ENCODE data around the gene SKAP2.

Gene SKAP2

DNA sequence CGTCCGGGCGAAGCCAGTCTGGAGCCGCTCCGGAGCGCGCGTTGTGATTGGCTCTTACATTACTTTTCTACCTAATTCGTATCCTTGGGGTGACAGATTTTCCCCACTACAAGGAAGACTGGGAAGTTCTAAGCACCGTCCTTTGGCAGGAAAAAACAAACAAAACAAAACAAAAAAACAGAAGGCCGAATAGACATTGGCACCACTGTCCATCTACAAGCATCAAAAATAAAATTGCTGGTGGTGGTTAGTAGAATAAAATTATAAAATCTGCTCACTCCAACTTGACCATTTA is 651 bp upstream of the SKAP2 start:
- Histone ChIP-seq H2BK12ac (ENCODE audit: low read length) (no peak overlapping the region), H3K27ac (ENCODE audit: low read depth, low read length) (peak overlapping the region; percentile 44), H3K36me3 (ENCODE audit: control insufficient read depth in 1 of 2, insufficient read depth in 2 of 2, low read length in 2 of 2) (no peaks in the 10 kb centered on the region), H2BK5ac (ENCODE audit: low read depth, low read length, poor library complexity) (peak overlapping the region; percentile 2), H3K4me3 (ENCODE audit: low read depth, low read length) (peak overlapping the region; percentile 63), H3K79me1 (ENCODE audit: low read length) (peaks cover 8% of the 10 kb centered on the region), H3K14ac (ENCODE audit: low read length) (no peak overlapping the region), H3K79me2 (ENCODE audit: control insufficient read depth, insufficient read depth, low read length, poor library complexity) (peaks cover 3% of the 10 kb centered on the region), H3K4me2 (ENCODE audit: low read length) (peak overlapping the region; percentile 84), H2AK5ac (ENCODE audit: low read length) (no peak overlapping the region), H2AFZ (ENCODE audit: insufficient read depth, low read length, poor library complexity) (no peak overlapping the region), H3K4me1 (ENCODE audit: control insufficient read depth in 1 of 2, insufficient read depth in 2 of 2, low read length in 2 of 2) (no peaks in the 10 kb centered on the region), H3K9me3 (ENCODE audit: insufficient read depth, low read depth, low read length) (no peaks in the 10 kb centered on the region), H3K4ac (ENCODE audit: low read depth, low read length) (no peak overlapping the region), H4K8ac (ENCODE audit: low read depth, low read length) (peak overlapping the region; percentile 37), H3K9ac (ENCODE audit: low read length) (no peak overlapping the region), H3K23ac (ENCODE audit: low read length) (no peak overlapping the region), H3K27me3 (ENCODE audit: insufficient read depth, low read length) (no peaks in the 10 kb centered on the region), H4K91ac (ENCODE audit: low read depth, low read length) (no peak overlapping the region), H3K18ac (ENCODE audit: low read length) (no peak overlapping the region), H2BK120ac (ENCODE audit: insufficient read depth, low read length, poor library complexity) (no peak overlapping the region), H4K12ac (ENCODE audit: low read depth, low read length) (no peak overlapping the region)
- no CpG with 5 or more reads among the region's 11 CpGs for WGBS (ENCODE audit: extremely low coverage, insufficient coverage, insufficient read length)
- DNase-seq: no peak

DNA sequence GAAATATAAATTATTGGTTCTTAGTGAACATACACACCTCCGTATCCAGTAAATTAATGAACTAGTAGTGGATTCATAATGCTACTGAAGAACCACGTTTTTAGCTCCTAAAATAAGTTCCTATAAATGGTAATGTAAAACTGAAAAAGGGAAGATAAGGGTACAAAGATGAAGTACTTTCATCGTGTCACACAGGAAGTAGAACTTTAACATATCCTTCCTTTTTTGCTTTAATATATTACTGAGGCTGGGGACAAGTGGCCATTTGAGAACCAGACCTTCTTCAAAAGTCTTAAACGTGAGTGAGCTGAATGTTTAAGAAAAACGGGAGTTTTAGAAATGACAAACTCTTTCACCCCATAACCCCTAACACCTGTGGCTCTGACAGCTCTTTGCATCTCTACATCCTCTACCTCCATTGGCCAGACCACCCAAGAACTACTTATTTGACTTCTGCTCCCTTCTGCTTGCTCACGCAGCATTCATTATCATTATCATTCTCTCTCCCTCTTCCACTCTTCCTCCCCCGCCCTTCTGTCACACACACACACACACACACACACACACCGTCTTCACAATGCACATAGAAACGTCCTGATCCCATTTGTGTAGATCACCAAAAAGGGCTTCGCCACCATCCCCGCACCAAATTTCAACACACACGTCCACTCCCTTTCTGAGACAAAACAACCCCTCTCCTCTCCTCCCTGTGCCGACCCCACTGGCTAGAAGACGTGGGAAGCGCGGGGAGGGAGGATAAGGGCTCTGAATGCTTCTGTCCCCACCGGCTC is 677 bp downstream of the SKAP2 start:
- peak overlapping the region; percentile 72 for H4K91ac ChIP-seq (ENCODE audit: low read depth, low read length)
- H3K4me1 ChIP-seq (ENCODE audit: control insufficient read depth in 1 of 2, insufficient read depth in 2 of 2, low read length in 2 of 2): no peaks in the 10 kb centered on the region
- H3K79me1 ChIP-seq (ENCODE audit: low read length): peaks cover 8% of the 10 kb centered on the region
- peak overlapping the region; percentile 23 for H2BK120ac ChIP-seq (ENCODE audit: insufficient read depth, low read length, poor library complexity)
- H3K4ac ChIP-seq (ENCODE audit: low read depth, low read length): peak overlapping the region; percentile 16
- no peak overlapping the region for H3K27ac ChIP-seq (ENCODE audit: low read depth, low read length)
- peak; percentile 5 to 7 for DNase-seq
- peak overlapping the region; percentile 55 for H2AFZ ChIP-seq (ENCODE audit: insufficient read depth, low read length, poor library complexity)
- H3K9ac ChIP-seq (ENCODE audit: low read length): peak overlapping the region; percentile 77
- H3K27me3 ChIP-seq (ENCODE audit: insufficient read depth, low read length): peaks cover 5% of the 10 kb centered on the region
- peak overlapping the region; percentile 50 for H3K14ac ChIP-seq (ENCODE audit: low read length)
- no peaks in the 10 kb centered on the region for H3K36me3 ChIP-seq (ENCODE audit: control insufficient read depth in 1 of 2, insufficient read depth in 2 of 2, low read length in 2 of 2)
- peak overlapping the region; percentile 40 for H3K18ac ChIP-seq (ENCODE audit: low read length)
- no peak overlapping the region for H3K23ac ChIP-seq (ENCODE audit: low read length)
- H3K4me3 ChIP-seq (ENCODE audit: low read depth, low read length): peak overlapping the region; percentile 84
- H2BK12ac ChIP-seq (ENCODE audit: low read length): no peak overlapping the region
- peaks cover 3% of the 10 kb centered on the region for H3K79me2 ChIP-seq (ENCODE audit: control insufficient read depth, insufficient read depth, low read length, poor library complexity)
- no peaks in the 10 kb centered on the region for H3K9me3 ChIP-seq (ENCODE audit: insufficient read depth, low read depth, low read length)
- peak overlapping the region; percentile 8 for H2BK5ac ChIP-seq (ENCODE audit: low read depth, low read length, poor library complexity)
- H3K4me2 ChIP-seq (ENCODE audit: low read length): peak overlapping the region; percentile 91
- peak overlapping the region; percentile 92 for H4K8ac ChIP-seq (ENCODE audit: low read depth, low read length)
- no CpG with 5 or more reads among the region's 17 CpGs for WGBS (ENCODE audit: extremely low coverage, insufficient coverage, insufficient read length)
- H2AK5ac ChIP-seq (ENCODE audit: low read length): no peak overlapping the region
- H4K12ac ChIP-seq (ENCODE audit: low read depth, low read length): peak overlapping the region; percentile 60

DNA sequence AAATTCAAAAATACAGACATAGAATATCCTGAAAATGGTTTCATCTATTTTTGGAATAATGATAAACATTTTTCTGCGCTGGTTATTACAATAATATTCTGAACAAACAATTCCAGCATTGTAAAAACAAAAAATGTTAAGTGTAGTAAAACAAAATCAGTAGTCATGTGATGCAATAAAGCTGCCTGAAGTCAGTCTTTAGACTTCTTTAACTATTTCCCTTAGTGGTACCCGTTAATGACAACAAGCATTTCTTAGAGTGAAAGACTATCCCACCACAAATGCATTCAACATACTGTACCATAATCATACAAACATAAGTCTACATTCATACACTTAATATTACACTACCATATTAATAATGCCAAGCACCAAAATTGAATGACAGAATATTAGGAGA is 1.6 kb downstream of the SKAP2 start:
- Histone ChIP-seq H3K4me3 (ENCODE audit: low read depth, low read length) (no peak overlapping the region), H2AFZ (ENCODE audit: insufficient read depth, low read length, poor library complexity) (no peak overlapping the region), H4K91ac (ENCODE audit: low read depth, low read length) (no peak overlapping the region), H3K27ac (ENCODE audit: low read depth, low read length) (no peak overlapping the region), H3K9me3 (ENCODE audit: insufficient read depth, low read depth, low read length) (no peaks in the 10 kb centered on the region), H4K8ac (ENCODE audit: low read depth, low read length) (no peak overlapping the region), H3K79me2 (ENCODE audit: control insufficient read depth, insufficient read depth, low read length, poor library complexity) (peaks cover 3% of the 10 kb centered on the region), H3K4me2 (ENCODE audit: low read length) (no peak overlapping the region), H2BK5ac (ENCODE audit: low read depth, low read length, poor library complexity) (no peak overlapping the region), H3K27me3 (ENCODE audit: insufficient read depth, low read length) (peaks cover 13% of the 10 kb centered on the region), H2BK12ac (ENCODE audit: low read length) (no peak overlapping the region), H3K4me1 (ENCODE audit: control insufficient read depth in 1 of 2, insufficient read depth in 2 of 2, low read length in 2 of 2) (peaks cover 0 to 2% of the 10 kb centered on the region in 2 experiments), H3K14ac (ENCODE audit: low read length) (no peak overlapping the region), H2AK5ac (ENCODE audit: low read length) (no peak overlapping the region), H3K23ac (ENCODE audit: low read length) (no peak overlapping the region), H2BK120ac (ENCODE audit: insufficient read depth, low read length, poor library complexity) (no peak overlapping the region), H3K79me1 (ENCODE audit: low read length) (peaks cover 8% of the 10 kb centered on the region), H3K9ac (ENCODE audit: low read length) (no peak overlapping the region), H4K12ac (ENCODE audit: low read depth, low read length) (no peak overlapping the region), H3K4ac (ENCODE audit: low read depth, low read length) (no peak overlapping the region), H3K36me3 (ENCODE audit: control insufficient read depth in 1 of 2, insufficient read depth in 2 of 2, low read length in 2 of 2) (no peaks in the 10 kb centered on the region), H3K18ac (ENCODE audit: low read length) (no peak overlapping the region)
- DNase-seq: no peak
- WGBS (ENCODE audit: extremely low coverage, insufficient coverage, insufficient read length): no CpG with 5 or more reads among the region's 2 CpGs

DNA sequence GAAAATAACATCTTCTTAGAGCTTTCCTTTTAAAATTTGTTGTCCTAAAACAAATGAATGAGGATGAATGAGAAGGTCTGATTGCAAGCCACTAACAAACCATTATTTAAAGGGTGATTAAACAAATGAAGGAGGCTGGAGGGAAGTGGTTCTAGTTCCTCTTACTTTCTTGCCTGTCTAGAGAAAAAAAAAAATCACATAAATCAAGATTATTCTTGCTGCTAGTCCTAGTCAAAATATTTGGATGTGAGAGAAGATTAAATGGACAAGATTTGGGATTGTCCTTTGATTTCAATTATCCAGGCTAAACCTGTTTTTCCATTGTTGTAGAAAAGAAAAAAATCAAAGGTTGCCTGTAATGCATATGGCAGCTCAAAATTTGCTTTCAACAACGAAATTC is 3.3 kb downstream of the SKAP2 start:
- Histone ChIP-seq H2AK5ac (ENCODE audit: low read length) (no peak overlapping the region), H3K9ac (ENCODE audit: low read length) (no peak overlapping the region), H3K79me2 (ENCODE audit: control insufficient read depth, insufficient read depth, low read length, poor library complexity) (peaks cover 3% of the 10 kb centered on the region), H3K27me3 (ENCODE audit: insufficient read depth, low read length) (peaks cover 18% of the 10 kb centered on the region), H4K91ac (ENCODE audit: low read depth, low read length) (no peak overlapping the region), H3K36me3 (ENCODE audit: control insufficient read depth in 1 of 2, insufficient read depth in 2 of 2, low read length in 2 of 2) (no peaks in the 10 kb centered on the region), H2BK5ac (ENCODE audit: low read depth, low read length, poor library complexity) (no peak overlapping the region), H3K4me3 (ENCODE audit: low read depth, low read length) (no peak overlapping the region), H2AFZ (ENCODE audit: insufficient read depth, low read length, poor library complexity) (no peak overlapping the region), H3K4me1 (ENCODE audit: control insufficient read depth in 1 of 2, insufficient read depth in 2 of 2, low read length in 2 of 2) (peaks cover 0 to 6% of the 10 kb centered on the region in 2 experiments), H3K9me3 (ENCODE audit: insufficient read depth, low read depth, low read length) (no peaks in the 10 kb centered on the region), H3K79me1 (ENCODE audit: low read length) (peaks cover 8% of the 10 kb centered on the region), H3K27ac (ENCODE audit: low read depth, low read length) (no peak overlapping the region), H2BK12ac (ENCODE audit: low read length) (no peak overlapping the region), H4K12ac (ENCODE audit: low read depth, low read length) (no peak overlapping the region), H4K8ac (ENCODE audit: low read depth, low read length) (no peak overlapping the region), H2BK120ac (ENCODE audit: insufficient read depth, low read length, poor library complexity) (no peak overlapping the region), H3K4ac (ENCODE audit: low read depth, low read length) (no peak overlapping the region), H3K4me2 (ENCODE audit: low read length) (no peak overlapping the region), H3K23ac (ENCODE audit: low read length) (no peak overlapping the region), H3K18ac (ENCODE audit: low read length) (no peak overlapping the region), H3K14ac (ENCODE audit: low read length) (no peak overlapping the region)
- no peak for DNase-seq
- WGBS (ENCODE audit: extremely low coverage, insufficient coverage, insufficient read length): no CpG with 5 or more reads among the region's 1 CpG
